Adipocyte (in vitro differentiated cells): ENCODE data around the gene POLR2M.
A peak's percentile ranks its signal among the peaks of the same experiment; 100 is the strongest.

ENCODE experiments used
- DNase-seq: peaks from one replicate; pipeline ENCODE4 v3.0.0-alpha.2; 2015; ENCODE audit warnings: low read depth
- H3K27me3 ChIP-seq: replicated peaks from 2 replicates; pipeline ENCODE4 v1.7.0; 2013; ENCODE audit warnings: mild to moderate bottlenecking, low read length, moderate library complexity; ENCODE audit not compliant: control insufficient read depth, insufficient read depth
- H3K36me3 ChIP-seq: 2 replicates; pipeline ENCODE4 v1.7.0; 2013; ENCODE audit warnings: low read length, mild to moderate bottlenecking, moderate library complexity; ENCODE audit not compliant: control insufficient read depth, insufficient read depth, severe bottlenecking
- H3K4me1 ChIP-seq: 2 replicates; pipeline ENCODE4 v1.7.0; 2013; ENCODE audit warnings: mild to moderate bottlenecking, low read length, moderate library complexity; ENCODE audit not compliant: control insufficient read depth, insufficient read depth
- H3K4me3 ChIP-seq: 2 replicates; pipeline ENCODE4 v1.7.0; 2013; ENCODE audit warnings: mild to moderate bottlenecking, low read length, moderate library complexity
- H3K9ac ChIP-seq: 2 replicates; pipeline ENCODE4 v1.7.0; 2013; ENCODE audit warnings: mild to moderate bottlenecking, low read length, moderate library complexity
- H3K9me3 ChIP-seq: 2 replicates; pipeline ENCODE4 v1.7.0; 2013; ENCODE audit warnings: mild to moderate bottlenecking, low read length, moderate library complexity; ENCODE audit not compliant: control insufficient read depth

The POLR2M gene

DNA sequence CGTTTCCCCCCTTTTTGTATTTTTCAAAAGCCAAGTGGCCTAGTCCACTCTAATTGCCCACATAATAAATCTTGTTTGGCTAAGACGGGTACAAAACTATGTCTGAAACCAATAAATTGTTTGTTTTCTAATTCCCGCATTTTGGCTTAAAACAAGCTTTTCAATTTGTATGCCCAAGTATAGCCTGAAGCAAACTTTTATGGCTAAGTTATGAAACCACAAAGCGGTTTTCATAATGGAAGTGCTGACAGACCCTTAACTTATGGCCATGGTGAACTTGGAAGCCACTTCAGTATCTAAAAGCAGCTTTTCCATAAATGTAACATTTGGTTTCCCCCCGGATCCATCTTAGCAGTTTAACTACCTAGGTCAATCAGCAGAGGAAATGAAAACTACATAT, 29.9 kb upstream of the POLR2M start:
- H3K9ac ChIP-seq, result no peak overlapping the region
- no peaks in the 10 kb centered on the region for H3K9me3 ChIP-seq

DNA sequence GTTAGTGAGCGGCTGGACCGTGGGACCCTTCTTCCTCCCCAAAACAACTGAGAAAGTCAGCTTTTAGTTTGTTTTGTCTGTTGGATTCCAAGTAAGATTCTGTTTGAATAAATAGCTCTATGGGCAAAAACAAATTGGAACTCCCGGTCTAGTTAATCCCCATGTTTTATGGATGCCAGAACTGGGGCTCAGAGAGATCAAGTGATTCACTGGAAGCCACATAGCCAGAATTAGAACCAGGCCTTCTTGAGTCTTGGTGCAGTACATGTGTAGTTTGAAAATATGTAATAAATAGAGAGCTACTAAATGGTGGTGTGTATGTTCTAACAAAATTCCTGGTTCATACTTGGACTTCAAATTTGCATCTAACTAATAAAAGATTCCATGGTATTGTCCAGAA, 29.3 kb upstream of the POLR2M start:
- H3K4me3 ChIP-seq, result no peak overlapping the region
- no peak overlapping the region for H3K9ac ChIP-seq
- peaks cover 13% of the 10 kb centered on the region for H3K4me1 ChIP-seq
- H3K9me3 ChIP-seq, result no peaks in the 10 kb centered on the region
- DNase-seq, result peak; percentile 55
- H3K27me3 ChIP-seq, result no peaks in the 10 kb centered on the region
- H3K36me3 ChIP-seq, result peaks cover 7% of the 10 kb centered on the region

More for the DNA sequence above, 29.9 kb upstream of the POLR2M start:
- DNase-seq, result no peak
- peaks cover 13% of the 10 kb centered on the region for H3K4me1 ChIP-seq
- H3K27me3 ChIP-seq, result no peaks in the 10 kb centered on the region
- H3K36me3 ChIP-seq, result peaks cover 7% of the 10 kb centered on the region
- no peak overlapping the region for H3K4me3 ChIP-seq

DNA sequence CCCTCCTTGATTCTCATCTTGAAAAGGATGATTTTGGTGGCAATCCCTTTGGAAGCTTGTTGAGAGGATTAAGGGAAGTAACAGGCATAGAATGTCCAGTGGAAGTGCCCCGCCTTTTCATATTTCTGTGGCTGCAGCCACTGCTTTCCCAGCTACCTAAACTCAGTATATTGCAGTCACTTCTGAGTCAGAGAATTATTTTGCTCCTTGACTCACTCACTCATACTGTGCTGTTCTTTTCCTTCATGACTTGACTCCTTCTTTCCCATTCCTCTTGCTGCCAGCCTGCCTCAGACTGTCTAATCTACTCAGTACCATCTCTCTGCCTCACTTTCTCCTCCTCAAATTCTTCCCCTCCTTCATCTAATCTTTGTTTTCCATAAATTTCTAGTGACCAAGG, 26.5 kb upstream of the POLR2M start:
- peak overlapping the region; percentile 7 for H3K9ac ChIP-seq
- no peaks in the 10 kb centered on the region for H3K27me3 ChIP-seq
- DNase-seq, result peak; percentile 68

DNA sequence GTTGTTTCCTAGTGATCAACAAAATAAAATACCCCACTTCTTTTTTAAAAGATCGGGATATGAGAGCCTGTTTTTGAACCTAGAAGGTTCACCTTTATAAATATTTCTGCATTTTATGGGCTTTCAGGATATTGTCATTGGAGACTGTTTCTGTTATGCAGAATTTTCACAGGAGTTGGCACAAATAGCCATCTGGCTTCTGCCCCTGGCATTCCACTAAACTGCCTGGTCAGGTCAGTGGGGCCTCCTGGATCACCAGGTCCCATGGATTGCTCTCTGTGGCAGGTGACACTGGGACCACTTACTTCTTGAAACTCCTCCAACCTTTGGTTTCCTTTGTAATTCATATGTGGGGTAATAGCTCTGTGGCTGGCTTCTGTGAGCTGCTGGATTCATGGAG, 25.5 kb upstream of the POLR2M start:
- H3K36me3 ChIP-seq, result no peaks in the 10 kb centered on the region
- no peaks in the 10 kb centered on the region for H3K27me3 ChIP-seq
- no peak for DNase-seq
- no peaks in the 10 kb centered on the region for H3K9me3 ChIP-seq
- no peak overlapping the region for H3K4me3 ChIP-seq
- peaks cover 13% of the 10 kb centered on the region for H3K4me1 ChIP-seq
- no peak overlapping the region for H3K9ac ChIP-seq

More for the DNA sequence above, 26.5 kb upstream of the POLR2M start:
- peak overlapping the region; percentile 49 for H3K4me3 ChIP-seq
- peaks cover 6% of the 10 kb centered on the region for H3K36me3 ChIP-seq
- H3K4me1 ChIP-seq, result peaks cover 13% of the 10 kb centered on the region
- H3K9me3 ChIP-seq, result no peaks in the 10 kb centered on the region

DNA sequence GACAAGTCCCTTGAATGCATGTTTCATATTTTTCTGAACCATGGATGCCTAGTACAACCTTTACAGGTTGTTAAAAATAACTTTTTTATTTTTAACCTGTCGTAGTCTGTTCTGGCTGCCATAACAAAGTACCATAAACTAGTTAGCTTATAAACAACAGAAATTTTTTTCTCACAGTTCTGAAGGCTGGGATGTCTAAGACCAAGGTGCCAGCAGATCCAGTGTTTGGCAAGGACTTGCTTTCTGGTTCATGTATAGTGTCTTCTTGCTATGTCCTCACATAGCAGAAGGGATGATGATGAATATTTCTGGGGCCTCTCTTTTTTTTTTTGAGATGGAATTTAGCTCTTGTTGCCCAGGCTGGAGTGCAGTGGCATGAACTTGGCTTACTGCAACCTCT, 23.0 kb upstream of the POLR2M start:
- Histone ChIP-seq H3K27me3 (no peaks in the 10 kb centered on the region), H3K9me3 (no peaks in the 10 kb centered on the region), H3K36me3 (no peaks in the 10 kb centered on the region), H3K4me1 (peaks cover 13% of the 10 kb centered on the region), H3K4me3 (no peak overlapping the region), H3K9ac (no peak overlapping the region)
- no peak for DNase-seq

DNA sequence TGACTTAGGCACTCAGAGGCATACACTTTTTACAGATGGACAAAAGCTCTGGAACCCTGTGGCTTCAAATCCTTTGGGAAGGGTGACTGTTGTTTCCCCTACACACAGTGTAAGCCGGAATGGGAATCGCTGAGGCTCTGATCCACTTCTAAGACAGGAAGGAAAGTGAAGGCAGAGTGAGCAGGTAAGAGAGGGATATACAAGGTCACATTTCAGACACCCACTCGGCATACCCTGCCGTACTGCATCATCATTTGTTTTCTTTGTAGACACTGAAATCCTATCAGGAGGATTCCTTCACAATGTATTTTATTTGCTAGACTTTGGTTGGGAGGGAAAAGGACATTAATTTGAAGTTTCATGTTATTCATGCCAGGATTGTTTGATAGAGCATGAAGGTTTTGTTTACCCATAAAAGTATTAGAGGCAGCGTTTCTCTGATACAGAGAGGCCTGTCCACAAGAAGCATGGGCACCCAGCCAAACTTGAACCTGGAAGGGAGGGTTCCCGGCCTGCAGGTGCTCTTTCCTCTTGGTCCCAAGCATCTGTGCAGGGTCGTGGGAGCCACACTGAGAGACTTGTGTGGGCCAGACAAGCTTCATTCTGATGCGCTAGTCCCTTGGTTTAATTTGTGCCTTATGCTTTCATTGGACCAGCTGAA, 21.9 kb upstream of the POLR2M start:
- peaks cover 13% of the 10 kb centered on the region for H3K4me1 ChIP-seq
- H3K27me3 ChIP-seq, result no peaks in the 10 kb centered on the region
- DNase-seq, result no peak
- H3K9ac ChIP-seq, result no peak overlapping the region
- H3K4me3 ChIP-seq, result no peak overlapping the region
- H3K36me3 ChIP-seq, result no peaks in the 10 kb centered on the region
- H3K9me3 ChIP-seq, result no peaks in the 10 kb centered on the region

DNA sequence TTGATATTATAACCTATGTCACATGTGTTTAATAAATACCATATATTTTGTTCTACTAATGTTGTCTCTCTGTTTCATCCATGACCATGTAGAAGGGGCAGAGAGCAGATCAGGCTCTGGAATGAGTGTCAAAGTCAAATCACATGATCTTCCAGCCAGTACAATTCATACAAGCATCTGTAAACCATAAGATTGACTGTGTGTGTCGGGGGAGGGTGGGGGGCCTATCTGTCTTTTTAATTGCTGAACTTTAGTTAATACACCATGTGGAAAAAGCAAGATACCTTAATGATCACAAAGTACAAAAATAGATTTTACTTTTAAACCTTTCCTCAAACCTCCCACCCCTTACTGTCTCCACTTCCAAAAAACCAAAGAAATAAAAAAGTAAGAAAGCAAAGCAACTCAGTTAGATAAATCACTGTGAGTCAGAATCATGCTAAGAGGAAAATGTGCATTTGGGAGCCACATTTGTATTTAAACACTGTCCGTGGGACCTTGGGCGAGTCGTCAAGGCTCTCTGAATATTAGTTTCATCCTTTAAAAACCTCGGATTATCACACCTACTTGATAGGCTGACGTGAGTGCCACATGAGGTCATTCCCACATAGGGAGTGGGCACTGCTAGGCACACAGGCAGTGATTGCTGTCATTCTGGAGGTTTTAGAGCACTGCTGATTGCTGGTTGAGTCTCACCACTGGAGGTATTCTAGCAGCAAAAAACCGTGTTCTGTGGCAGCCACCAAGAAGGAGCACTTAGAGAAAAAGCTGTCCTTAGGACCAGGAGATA, 21.0 kb upstream of the POLR2M start:
- Histone ChIP-seq H3K9me3 (no peaks in the 10 kb centered on the region), H3K27me3 (no peaks in the 10 kb centered on the region), H3K36me3 (no peaks in the 10 kb centered on the region), H3K9ac (no peak overlapping the region), H3K4me1 (peaks cover 4% of the 10 kb centered on the region), H3K4me3 (no peak overlapping the region)
- DNase-seq, result no peak

DNA sequence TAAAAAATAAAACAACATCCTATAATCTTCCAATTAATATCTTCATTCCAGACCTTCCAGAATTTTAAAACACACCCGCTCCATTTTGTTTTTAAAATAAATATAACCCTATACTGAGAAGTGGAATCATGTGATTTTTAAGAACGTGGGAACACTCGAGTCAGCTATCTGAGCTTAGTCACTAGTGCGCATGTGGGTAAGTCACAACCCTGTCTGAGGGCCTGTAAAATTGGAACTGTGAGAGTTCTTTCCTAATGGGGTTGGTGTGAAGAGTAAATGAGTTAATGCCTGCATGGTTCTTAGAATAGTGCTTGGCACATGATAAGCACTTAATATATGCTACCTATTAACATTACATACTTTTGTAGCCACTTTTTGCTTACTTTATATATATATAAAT, 19.9 kb upstream of the POLR2M start:
- H3K36me3 ChIP-seq, result no peaks in the 10 kb centered on the region
- H3K27me3 ChIP-seq, result no peaks in the 10 kb centered on the region
- H3K9ac ChIP-seq, result no peak overlapping the region
- no peaks in the 10 kb centered on the region for H3K9me3 ChIP-seq
- H3K4me1 ChIP-seq, result no peaks in the 10 kb centered on the region
- no peak for DNase-seq
- H3K4me3 ChIP-seq, result no peak overlapping the region

DNA sequence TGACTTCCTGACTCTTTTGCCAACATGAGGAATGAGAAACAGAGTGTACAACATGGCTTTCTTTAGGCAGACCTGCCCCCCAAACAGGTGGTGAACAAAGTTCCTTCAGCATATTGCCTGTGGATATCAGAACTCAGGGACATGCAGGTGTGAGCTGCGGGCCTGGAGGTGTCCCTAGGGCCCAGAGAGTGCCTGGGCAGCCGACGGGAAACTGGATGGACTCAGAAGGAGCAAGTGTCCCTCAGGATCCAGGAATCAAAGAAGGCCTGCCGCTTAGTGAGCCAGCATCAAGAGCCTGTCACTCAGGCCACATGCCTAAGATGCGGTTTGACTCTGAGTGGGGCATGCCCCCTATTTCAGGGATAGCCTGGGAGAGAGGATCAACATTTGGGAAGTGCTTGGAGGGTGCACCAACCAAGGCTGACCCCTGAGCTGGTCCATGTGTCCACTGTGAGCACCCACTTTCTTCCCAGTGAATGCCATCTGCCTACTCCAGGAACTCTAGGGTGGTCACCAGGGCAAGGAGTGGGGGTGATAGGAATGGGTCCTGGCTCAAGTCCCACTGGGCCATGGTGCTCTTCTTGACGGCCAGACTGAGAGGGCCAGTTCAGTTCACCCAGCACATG, 16.1 kb upstream of the POLR2M start:
- H3K4me1 ChIP-seq, result peaks cover 24% of the 10 kb centered on the region
- no peak overlapping the region for H3K4me3 ChIP-seq
- H3K36me3 ChIP-seq, result no peaks in the 10 kb centered on the region
- no peaks in the 10 kb centered on the region for H3K27me3 ChIP-seq
- no peaks in the 10 kb centered on the region for H3K9me3 ChIP-seq
- H3K9ac ChIP-seq, result no peak overlapping the region
- no peak for DNase-seq

DNA sequence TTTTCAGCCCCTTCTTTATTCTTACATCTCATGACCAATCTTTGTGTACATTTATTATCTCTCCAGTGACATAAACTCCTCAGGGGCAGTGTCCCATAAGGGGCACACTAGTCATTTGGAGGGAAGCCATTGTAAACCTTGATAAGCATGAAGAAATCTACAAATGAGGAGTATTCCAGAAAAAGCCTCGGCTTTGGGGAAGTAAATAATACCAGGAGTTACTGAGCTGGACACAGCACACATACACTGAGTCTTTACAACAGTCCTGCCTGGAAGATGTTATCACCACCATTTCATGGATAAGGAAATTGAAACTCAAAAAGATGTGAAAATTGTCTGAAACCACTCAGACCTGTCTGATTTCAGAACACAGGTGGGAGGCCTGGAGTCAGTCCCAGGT, 15.4 kb upstream of the POLR2M start:
- H3K4me3 ChIP-seq, result no peak overlapping the region
- no peaks in the 10 kb centered on the region for H3K36me3 ChIP-seq
- no peaks in the 10 kb centered on the region for H3K9me3 ChIP-seq
- H3K27me3 ChIP-seq, result no peaks in the 10 kb centered on the region
- H3K4me1 ChIP-seq, result peaks cover 26% of the 10 kb centered on the region
- no peak overlapping the region for H3K9ac ChIP-seq
- no peak for DNase-seq

DNA sequence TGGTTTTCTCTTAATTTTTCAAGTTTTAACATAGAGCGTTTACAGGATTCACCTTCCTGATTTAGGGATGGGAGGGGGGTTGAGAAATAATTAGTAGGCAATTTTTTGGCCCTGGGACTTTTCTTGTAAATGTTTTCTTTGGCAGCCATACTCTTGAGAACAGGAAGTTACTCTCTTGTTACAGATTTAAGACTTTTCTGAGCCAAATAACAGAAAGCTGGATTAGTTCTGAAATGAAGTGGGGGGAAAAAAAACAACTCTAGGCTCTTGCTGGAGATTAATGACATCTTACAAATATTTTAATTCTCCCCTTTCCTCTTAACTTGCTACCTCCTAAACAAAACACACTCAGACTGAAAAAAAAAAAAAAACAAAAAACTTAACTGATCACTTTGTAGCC, 13.8 kb upstream of the POLR2M start:
- DNase-seq, result peak; percentile 72
- Histone ChIP-seq H3K4me1 (peaks cover 30% of the 10 kb centered on the region), H3K9ac (no peak overlapping the region), H3K9me3 (no peaks in the 10 kb centered on the region), H3K4me3 (no peak overlapping the region), H3K27me3 (no peaks in the 10 kb centered on the region), H3K36me3 (no peaks in the 10 kb centered on the region)
